Umbilical cord (tissue), 2 donors: ENCODE measurements around the gene TTC9. TPM values are rescaled to one million over a fixed set of nuclear protein-coding genes. Genes with fewer than 3 reads are reported as not detected.
"Not testable (repeated sequence)": the region's sequence is repeated elsewhere in the genome, so short reads cannot be mapped to it uniquely, and the experiment has no call there.

ENCODE experiments used
- DNase-seq: peaks from one replicate; pipeline ENCODE4 v3.0.0-alpha.2; 2015; ENCODE audit warnings: low spot score
- total RNA-seq: library from RNA; depleted of rRNA; stranded (reverse); fragments of >200 nt; gene quantifications from one replicate; pipeline ENCODE4 v1.2.3, GENCODE V29; 2014; ENCODE audit warnings: low replicate concordance; ENCODE audit not compliant: insufficient read depth

TTC9 gene
- total RNA-seq, 1 donor from 2014 or later = 0.96 TPM

DNA sequence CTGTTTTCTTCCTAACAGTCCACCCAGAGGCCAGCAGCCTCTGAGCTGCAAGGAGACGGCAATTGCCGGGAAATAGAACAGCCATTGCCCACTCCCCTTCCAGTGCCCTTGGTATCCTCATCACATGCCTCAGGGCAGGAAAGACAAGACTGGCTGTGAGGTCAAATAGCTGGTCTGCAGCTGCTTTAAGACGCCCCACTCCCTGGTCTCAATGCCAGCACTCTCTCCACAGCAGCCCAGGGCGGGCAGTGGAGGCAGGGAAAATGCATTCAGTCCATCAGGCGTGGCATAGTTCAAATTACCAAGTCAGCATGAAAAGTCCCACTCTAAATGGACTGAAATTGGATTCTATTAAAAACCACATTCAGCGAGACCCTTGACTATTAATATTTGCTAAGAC, 35.6 kb downstream of the TTC9 start:
- no peak for DNase-seq

DNA sequence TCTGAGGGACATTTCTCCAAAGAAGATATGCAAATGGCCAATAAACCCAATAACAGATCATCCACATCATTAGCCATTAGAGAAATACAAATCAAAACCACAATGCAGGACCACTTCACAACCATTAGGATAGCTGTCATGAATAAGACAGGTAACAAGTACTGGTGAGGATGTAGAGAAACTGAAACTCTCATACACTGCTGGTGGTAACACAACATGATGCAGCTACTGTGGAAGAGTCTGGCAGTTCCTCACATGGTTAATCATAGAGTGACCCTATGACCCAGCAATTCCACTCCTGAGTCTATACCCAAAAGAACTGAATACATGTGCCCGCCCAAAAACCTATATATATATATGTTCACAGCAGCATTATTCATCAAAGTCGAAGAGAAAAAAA, 39.0 kb downstream of the TTC9 start:
- no peak for DNase-seq

DNA sequence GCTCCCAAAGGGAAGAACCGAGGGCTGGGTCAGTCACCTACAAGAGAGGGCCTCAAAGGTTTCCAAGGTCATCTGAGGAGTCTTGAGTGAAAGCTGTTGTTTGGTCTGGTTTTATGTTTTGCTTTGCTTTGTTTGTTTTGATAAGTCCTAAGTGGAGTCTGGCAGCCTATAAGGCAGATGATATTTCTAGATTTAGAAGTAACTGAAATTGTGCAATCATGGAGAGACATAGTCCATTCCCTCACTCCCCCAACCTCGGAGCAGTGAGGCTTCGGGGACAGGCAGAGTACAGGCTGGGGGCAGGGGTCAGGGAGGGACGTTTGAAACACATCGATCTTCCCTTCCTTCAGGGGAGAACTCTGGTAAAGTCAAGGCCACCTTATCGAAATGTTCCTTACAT, 42.3 kb downstream of the TTC9 start:
- DNase-seq = no peak

DNA sequence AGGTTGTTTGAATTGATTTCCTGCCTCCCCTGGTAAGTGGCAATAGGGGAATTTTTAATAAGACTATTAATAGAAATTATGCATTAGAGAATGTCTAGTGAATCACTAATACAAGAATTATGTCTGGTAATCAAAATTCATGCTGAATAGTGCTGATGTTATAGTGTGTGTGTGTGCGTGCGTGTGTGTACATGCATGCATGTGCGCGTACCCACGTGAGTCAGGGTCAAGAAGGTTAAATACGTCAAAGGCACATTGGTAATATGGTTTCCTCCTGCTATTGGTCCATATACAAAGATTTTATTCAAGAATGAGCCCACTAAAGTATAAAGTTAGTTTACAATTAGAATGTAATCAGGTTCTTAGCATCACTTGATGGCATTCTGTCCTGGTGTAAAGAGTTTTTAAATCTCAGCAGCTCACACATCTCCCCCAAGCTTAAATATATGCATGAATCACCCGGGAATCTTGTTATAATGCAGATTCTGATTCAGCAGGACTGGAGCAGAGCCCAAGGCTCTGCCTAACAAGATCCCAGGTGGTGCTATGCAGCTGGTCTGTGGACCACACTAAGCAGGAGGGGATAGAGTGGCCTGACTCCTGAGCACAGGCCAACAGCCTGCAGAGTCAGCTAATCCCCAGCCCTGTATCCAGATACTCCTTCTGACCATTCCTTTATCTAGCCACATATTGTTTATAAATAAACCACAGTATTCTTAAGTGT, 43.9 kb downstream of the TTC9 start:
- DNase-seq = no peak

DNA sequence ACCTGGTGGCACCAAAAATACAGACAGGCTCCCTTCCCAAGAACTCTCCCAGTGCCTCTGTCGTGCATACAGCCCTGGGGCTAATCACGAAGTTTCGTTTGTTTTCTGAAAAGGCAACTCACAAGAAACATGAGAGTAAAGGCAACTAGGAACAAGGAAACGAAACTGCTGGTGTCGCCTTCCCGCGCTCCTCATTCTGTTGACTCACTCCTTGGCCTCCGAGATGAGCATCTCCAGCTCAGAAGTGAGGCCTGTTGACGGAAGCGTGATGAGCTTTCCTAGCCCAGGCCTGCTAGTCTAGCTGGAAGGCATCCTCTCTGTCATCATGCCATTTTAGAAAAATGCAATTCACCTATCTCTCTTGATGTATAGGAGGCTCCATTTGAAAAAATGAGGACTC, 50.5 kb downstream of the TTC9 start:
- DNase-seq = peak; percentile 26

DNA sequence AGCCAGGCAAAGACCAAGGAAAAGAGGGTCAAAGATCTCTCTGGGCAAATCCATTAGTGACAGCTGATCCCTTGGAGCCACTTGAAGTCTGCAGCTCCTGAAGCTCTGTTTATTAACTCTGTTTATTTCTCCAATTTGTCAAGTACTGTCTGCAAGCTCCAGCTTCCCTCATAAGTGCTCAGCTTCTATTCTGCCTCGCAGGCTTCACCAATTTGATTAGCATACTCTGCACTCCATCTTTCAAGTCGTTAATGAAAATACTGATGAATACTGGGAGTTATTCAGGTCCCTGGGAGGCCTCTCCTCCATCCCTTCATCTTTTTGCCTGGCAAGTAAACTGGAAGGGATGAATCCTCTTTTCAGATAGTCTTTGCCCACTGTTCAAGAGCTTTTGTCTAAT, 54.3 kb downstream of the TTC9 start:
- no peak for DNase-seq

DNA sequence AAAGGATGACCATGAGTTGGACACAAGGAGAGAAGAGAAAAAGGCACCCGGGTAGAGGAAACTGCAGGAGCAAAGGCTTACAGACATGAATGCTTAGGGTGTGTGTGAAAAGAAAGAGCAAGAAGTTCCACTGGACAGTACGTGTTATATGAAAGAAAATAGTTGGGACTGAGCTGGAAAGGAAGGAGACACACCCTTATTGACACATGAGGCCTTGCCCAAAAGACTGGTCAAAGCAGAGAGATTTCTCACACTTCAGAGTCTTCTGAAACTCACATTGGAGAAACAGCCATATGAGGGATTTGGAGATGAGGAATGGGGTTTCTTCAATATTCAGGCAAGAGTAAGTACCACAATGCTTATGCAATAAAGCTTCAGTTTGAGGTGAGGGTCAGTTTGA, 56.0 kb downstream of the TTC9 start:
- DNase-seq = no peak

DNA sequence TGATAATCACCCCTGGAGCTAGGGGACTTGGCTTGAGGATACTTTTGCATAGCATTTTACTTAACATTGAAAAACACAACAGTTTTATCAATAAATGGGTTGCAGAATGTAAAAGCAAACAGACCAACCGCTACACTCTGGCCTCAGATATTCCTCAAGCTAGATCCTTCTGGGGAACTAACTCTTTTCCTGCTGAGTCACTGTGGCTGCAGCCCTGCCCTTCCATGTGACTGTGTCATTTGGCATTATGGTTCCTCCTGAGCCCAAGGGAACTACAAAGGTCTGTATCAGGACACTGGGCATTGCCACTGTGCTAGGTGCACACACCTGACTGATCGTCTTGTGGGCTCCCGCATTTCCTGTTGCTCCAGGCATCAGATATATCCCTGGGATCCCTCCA, 56.6 kb downstream of the TTC9 start:
- no peak for DNase-seq

DNA sequence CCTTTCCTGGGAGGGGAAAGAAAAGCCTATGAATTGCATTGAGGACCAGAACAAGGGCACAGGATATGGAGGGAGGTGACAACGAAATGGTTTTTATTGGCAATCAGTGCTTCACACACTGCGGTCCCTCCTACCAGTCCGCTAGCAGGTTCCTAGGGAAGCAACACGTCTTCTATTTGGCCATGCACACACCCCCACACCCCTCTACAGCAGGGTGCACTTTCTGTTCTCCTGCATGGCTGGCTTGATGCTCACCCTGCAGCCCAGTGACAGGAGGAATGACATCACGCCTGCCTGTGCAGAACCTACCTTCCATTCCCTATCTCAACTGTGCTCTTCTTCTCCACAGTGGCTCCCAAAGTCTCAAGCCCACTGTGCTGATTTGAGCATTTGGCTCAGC, 57.9 kb downstream of the TTC9 start:
- no peak for DNase-seq

DNA sequence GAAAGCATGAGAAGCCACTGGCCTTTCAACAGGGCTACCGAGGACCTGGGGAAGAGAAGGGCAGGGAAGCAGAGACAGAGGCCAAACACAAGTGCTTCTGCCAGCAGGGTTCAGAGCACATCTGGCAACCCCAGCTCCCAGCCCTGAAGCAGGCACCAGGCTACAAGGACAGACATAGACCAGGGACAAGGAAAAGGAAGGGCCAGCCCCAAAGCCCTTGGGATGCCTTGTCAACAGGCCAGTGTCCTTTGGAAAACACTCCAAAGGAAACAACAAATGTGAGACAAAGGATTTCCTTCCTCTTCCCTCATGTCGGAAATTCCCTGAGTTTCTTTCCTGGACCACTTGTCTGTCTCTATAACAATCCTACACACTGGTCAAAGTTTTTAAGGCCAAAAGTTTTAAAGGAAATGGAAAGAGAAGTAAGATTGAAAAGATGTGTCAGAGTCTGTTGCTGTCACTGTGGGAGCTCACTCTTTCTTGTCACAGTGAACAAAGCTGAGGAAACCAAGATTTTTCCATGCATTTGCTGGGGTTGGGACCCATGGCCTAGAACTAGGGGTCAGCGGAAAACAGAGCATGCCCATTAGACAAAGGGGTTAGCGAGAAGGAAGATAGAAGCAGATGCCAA, 59.4 kb downstream of the TTC9 start:
- DNase-seq = no peak

DNA sequence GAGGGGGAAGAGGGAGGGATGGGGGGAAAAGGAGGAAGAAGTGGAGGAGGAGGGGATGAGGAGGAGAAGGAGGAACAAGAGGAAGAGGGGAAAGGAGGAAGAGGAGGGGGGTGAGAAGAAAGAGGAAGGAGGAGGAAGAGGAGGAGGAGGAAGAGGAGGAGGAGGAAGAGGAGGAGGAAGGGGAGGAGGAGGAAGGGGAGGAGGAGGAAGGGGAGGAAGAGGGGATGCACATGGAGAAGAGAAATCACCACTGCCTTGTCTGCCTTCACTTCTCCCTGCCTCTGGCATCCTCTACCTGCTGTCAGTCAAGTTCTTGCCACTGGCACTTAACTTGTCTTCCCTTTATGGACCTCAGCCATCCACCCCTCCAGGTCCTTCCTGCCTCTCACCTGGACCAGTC, 59.9 kb downstream of the TTC9 start:
- no peak for DNase-seq

DNA sequence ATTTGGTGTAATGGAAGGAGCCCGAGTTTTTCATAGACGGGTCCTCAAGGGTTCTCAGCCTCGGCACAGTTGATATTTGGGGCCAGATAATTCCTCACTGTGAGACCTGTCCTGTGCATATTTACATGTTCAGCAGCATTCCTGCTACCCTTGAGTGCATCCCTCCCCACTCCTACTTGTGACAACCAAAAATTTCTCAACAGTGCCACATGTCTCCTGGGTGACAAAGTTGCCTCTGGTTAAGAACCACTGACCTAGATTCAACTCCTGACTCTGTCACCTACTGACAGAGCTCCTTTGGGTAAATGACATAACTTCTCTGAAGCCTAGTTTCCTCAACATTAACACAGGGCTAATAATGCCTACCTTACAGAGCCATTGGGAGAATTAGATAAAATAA, 60.4 kb downstream of the TTC9 start:
- DNase-seq = no peak

DNA sequence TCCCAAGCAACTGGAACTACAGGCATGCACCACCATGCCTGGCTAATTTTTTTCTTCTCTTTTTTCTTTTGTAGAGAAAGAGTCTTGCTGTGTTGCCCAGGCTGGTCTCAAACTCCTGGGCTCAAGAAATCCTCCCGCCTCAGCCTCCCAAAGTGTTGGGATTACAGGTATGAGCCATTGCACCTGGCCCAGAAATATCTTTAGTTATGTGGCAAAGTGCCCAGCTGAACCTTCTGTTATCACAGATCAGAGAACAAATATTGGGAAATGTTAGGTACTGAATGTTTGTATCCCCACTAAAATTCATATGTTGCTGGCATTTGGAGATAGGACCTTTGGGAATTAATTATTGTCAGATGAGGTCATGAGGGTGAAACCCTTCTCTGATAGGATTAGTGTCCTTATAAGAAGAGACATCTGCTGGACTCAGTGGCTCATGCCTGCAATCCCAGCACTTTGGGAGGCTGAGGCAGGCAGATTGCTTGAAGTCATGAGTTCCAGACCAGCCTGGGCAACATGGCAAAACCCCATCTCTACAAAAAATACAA, 62.0 kb downstream of the TTC9 start:
- DNase-seq = not testable (repeated sequence)

DNA sequence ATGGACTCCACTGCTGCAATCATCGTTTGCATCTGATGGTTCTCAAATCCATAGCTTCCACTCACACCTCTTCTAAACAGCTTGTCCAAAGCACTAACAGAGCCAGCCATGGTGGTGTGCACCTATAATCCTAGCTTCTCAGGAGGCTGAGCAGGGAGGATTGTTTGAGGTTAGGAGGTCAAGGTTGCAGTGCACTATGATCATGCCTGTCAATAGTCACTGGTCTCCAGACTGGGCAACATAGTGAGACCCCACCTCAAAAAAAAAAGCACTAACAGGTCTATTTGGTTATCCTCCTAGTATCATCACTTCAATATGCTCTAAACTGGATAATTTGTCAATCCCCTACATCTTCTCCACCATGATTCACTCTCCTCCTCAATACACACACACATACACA, 63.2 kb downstream of the TTC9 start:
- no peak for DNase-seq

DNA sequence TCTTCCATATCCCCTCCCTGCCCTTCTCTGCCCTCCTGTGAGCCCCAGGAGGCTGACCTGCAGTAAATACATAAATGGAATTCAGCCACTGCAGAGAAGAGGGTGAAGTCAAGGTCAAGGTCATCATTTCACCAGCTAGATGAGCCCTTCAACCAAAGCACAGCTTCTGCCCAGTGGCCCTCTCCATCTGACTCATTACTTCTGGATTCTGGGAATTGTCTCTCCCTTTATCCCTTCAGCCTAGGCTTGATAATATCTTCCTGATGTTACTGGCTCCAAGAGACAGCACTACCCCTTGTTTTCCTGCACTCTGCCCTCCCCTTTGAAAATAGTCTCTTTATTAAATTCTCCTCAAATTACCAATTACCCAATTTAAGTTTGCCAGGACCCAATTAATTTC, 64.5 kb downstream of the TTC9 start:
- no peak for DNase-seq

DNA sequence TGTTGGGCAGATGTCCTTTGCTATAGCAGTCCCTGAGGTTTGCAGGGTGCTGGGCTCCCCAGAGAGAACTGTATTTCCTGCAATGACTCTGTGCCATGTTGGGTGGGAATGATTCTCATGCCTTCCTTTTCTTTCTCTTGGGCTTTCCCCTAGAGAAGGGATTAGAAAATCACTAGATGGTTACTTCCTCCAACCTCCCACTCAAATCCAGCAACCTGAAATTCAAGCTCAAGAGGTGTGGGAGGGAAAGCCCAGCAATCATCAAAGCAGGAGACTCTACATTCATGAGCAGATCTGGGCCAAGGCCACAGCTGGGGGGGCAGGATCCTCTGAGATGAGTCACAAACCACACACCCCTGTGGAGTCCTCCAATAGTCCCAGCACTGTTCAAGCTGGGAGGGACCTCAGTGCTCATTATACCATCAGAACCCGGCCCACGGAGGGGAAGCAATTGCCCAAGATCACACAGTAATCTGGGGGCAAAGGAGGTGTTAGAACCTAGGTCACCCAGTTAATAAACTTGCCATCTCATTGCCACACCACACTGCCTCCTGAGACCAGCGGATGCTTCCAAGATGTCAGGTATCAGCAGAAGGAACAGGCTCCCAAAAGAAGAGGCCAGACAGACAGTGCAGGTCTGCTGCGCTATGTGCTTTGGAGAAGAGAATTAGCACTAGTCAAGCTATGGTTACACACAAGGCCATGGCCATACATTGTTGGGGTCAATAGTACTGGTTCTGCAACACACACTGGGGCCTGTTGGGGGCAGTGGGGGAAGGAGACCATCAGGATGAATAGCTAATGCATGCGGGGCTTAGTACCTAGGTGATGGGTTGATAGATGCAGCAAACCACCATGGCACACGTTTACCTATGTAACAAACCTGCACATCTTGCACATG, 65.7 kb downstream of the TTC9 start:
- DNase-seq = no peak

DNA sequence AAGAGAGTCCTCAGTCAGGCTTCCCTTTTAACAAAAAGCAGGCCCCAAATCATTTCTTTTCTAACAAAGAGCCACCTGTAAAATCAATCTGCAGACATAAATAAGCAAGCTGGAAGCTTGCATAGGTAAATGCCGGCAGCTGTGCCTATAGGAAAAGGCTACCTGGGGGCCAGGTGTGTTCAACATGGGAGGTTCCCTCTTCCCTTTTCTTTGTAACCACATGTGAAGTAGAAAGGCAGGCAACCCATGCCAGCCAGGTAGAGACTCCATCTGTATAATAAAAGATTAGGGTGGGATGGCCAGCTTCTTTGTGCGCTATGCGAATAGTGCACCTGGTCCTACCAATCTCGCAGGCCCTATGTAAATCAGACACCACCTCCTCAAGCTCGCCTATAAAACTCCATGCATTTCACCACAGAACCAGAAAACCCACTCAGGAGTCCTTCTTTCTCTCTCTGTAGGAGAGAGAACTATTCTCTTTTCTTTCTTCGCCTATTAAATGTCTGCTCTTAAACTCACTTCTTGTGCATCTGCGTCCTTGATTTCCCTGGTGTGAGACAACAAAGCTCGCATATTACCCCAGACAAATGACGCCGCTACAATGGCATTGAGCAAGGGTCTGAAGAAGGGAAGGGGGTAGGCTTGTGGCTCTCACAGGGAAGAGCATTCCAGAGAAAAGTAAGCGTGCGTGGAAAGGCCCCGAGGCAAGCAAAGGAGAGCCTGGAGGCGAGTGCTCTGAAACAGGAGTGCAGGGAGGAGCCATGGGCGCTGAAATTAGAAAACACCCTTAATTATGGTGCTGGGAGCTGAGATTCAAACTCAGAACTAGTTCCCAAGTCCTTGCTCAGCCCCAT, 67.2 kb downstream of the TTC9 start:
- no peak for DNase-seq

DNA sequence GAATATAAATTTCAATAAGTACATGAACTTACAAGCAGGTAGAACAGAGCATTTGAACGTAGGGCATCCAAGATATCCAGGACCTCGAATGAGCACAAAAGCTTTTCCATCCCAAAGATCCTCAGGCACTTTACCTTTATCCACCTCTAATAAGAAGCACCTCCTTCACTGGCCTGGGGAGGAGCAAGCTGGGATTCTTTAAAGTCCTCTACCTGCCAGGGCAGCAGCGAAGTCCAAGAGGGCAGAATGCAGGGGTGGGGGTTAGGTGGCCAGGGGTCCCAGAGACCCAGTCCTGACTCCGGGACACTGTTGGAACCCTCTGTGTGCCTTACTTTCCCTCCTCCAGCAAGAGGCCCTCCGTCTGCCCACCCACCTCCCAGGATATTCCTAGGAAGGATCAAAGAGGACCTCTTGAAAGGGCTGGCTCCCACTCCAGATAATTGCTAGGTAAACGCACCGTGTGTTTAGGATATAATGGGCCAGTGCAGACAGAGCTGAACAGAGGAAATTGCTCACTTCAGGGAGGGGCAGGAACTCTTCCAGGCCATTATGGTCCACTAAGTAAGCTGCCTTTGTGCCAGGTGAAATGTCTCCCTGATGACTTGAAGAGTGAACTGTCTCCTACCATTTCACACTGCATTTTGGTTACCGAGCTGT, 68.1 kb downstream of the TTC9 start:
- DNase-seq = no peak

DNA sequence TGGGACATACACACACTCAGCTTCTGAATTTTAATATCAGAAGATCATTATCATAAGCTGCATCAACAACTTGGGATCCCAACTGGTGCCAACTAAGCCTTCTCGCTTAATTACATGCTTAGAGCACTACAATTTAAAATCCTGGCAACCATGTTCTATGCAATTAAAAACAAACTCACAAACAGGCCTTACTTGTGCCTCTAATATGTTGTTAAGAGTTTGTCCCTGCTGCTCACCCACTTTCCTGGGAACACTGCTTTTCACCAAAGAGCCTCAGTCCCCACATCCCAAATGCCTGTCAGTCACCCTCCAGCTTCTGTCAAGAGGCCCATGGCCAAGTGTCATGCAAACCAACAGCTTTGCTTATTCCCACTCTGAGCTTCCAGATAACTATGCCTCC, 69.7 kb downstream of the TTC9 start:
- no peak for DNase-seq

DNA sequence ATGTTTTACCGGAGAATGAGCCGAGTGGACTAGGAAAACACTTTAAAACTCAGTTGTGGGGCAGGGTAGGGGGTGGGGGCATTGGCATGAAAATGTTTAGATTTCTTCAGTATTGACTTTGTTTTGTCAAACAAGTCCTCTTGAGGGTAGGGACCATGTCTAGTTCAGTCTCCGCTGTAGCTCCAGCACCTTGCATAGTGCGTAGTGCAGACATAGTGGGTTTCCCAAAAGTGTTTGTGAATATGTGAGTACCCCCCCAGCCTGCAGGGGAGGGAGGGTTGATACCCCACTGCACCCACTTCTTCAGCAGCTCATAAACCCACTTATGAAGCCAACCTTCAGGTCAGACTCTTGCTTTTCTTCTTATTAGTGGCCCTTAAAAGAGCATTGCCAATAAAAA, 71.4 kb downstream of the TTC9 start:
- DNase-seq = no peak

DNA sequence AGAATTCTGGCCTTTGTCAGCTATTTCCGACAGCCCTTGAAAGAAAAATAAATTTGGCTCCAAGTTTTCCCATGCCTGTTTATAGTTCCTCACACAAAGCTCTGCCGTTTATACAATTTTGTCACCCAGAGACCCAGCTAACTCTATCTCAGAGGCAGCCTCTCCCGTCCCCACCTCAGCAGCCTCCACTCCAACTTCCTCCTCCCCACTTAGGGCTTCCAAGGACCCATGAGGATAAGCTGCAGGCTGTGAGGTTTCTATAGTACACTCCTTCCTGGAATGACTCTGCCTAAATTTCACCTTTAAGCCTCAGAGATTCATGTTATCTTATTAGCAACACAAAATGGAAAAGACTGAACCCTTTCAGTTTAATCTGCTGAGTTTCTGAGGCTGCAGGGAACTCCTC, 71.8 kb downstream of the TTC9 start:
- no peak for DNase-seq
